ENCODE data around the gene OTOGL. TPM values are rescaled to one million over a fixed set of nuclear protein-coding genes. Genes with fewer than 3 reads are reported as not detected.

OTOGL gene
- total RNA-seq, 2 experiments from 2014 or later: not detected

DNA sequence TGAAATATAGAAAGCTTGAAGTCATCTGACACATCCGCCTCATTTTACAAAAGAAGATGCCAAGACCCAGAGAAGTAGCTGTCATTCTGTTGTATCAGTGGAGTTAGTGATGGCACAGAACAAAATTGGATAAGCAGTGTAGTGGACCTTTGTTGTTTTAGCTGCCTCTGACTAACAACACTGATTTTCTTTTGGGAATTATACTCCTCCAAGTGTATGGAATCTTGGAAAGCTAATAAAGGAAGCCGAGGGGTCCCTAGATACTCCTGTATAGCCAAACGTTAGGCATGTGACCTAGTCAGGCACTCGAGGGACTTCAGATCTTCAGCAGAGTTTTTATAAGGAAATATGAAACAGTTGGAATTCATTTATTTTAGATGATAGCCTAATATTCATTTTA, 94.5 kb downstream of the OTOGL start:
- Histone ChIP-seq H3K4me1 (ENCODE audit: insufficient read depth, low read length, poor library complexity, severe bottlenecking) (no peaks in the 10 kb centered on the region), H3K4me3 (ENCODE audit: low read depth, low read length, poor library complexity, severe bottlenecking) (no peak overlapping the region), H3K9me2 (ENCODE audit: insufficient read depth, low read length) (no peaks in the 10 kb centered on the region), H3K4me2 (ENCODE audit: low read length) (no peak overlapping the region), H3K27ac (ENCODE audit: low read depth, low read length, poor library complexity, severe bottlenecking) (no peak overlapping the region), H3K36me3 (ENCODE audit: insufficient read depth, low read length) (no peaks in the 10 kb centered on the region), H4K20me1 (ENCODE audit: insufficient read depth, low read length) (no peaks in the 10 kb centered on the region), H3K79me2 (ENCODE audit: insufficient read depth, low read depth, low read length) (no peaks in the 10 kb centered on the region), H3K9me3 (ENCODE audit: low read length) (no peaks in the 10 kb centered on the region), H2AFZ (ENCODE audit: low read length) (no peak overlapping the region)
- POLR2A ChIA-PET: no interaction called here
- DNase-seq (ENCODE audit: low spot score): no peak
- CTCF ChIA-PET (ENCODE audit: unreplicated experiment): no interaction called here
- intact Hi-C loops (cut with micrococcal nuclease; ENCODE audit: unreplicated experiment): no loop called here
- TF ChIP-seq, protein P1, sequence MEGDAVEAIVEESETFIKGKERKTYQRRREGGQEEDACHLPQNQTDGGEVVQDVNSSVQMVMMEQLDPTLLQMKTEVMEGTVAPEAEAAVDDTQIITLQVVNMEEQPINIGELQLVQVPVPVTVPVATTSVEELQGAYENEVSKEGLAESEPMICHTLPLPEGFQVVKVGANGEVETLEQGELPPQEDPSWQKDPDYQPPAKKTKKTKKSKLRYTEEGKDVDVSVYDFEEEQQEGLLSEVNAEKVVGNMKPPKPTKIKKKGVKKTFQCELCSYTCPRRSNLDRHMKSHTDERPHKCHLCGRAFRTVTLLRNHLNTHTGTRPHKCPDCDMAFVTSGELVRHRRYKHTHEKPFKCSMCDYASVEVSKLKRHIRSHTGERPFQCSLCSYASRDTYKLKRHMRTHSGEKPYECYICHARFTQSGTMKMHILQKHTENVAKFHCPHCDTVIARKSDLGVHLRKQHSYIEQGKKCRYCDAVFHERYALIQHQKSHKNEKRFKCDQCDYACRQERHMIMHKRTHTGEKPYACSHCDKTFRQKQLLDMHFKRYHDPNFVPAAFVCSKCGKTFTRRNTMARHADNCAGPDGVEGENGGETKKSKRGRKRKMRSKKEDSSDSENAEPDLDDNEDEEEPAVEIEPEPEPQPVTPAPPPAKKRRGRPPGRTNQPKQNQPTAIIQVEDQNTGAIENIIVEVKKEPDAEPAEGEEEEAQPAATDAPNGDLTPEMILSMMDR (conservative IDR thresholded peaks at IDR 0.05; ENCODE audit: low read length): no peak
- TF ChIP-seq EZH2phosphoT487 (IDR thresholded peaks at IDR 0.05; ENCODE audit: borderline replicate concordance, low read depth, low read length): no peak
- BruUV-seq (replicated peaks): no TSS peak

DNA sequence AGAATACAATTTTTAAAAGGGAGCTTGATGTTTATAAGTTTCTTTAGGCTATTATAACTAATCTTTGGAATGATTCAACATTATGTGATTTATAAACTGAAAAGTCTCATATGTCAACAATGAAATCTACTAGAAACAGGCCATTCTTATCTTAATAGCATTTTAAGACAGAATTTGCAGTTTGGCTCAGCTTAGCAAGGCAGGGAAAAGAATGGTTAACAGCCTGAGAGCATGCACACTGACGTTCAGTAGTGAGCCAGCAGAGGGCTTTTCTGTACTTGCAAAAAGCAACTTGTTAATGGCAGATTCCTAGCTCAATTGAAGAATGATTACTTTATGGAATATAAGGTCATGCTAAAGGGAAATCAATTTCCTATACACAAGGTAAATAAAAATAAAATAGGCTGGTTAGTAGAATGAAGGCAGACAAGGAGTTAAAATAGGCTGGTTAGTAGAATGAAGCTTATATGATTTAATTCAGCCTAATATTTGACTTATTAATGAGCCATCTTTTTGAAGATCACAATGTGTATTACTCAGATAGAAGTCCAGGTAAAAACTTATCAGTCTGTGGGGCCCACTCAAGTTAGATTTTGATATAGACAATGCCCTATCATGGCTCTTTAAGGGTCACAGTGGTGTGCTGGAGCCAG, 95.9 kb downstream of the OTOGL start:
- ChIA-PET POLR2A (no interaction called here), CTCF (ENCODE audit: unreplicated experiment) (no interaction called here)
- no peaks in the 10 kb centered on the region for H4K20me1 ChIP-seq (ENCODE audit: insufficient read depth, low read length)
- H3K27ac ChIP-seq (ENCODE audit: low read depth, low read length, poor library complexity, severe bottlenecking): no peak overlapping the region
- TF ChIP-seq, protein P1 (conservative IDR thresholded peaks at IDR 0.05; ENCODE audit: low read length): peak; percentile 57
- TF ChIP-seq EZH2phosphoT487 (IDR thresholded peaks at IDR 0.05; ENCODE audit: borderline replicate concordance, low read depth, low read length): no peak
- no peak overlapping the region for H3K4me2 ChIP-seq (ENCODE audit: low read length)
- no TSS peak for BruUV-seq (replicated peaks)
- no peaks in the 10 kb centered on the region for H3K79me2 ChIP-seq (ENCODE audit: insufficient read depth, low read depth, low read length)
- no peaks in the 10 kb centered on the region for H3K36me3 ChIP-seq (ENCODE audit: insufficient read depth, low read length)
- peak; percentile 14 for DNase-seq (ENCODE audit: low spot score)
- no peaks in the 10 kb centered on the region for H3K9me3 ChIP-seq (ENCODE audit: low read length)
- no peak overlapping the region for H2AFZ ChIP-seq (ENCODE audit: low read length)
- H3K4me1 ChIP-seq (ENCODE audit: insufficient read depth, low read length, poor library complexity, severe bottlenecking): no peaks in the 10 kb centered on the region
- no peak overlapping the region for H3K4me3 ChIP-seq (ENCODE audit: low read depth, low read length, poor library complexity, severe bottlenecking)
- no peaks in the 10 kb centered on the region for H3K9me2 ChIP-seq (ENCODE audit: insufficient read depth, low read length)
- intact Hi-C loops (cut with micrococcal nuclease; ENCODE audit: unreplicated experiment): no loop called here

DNA sequence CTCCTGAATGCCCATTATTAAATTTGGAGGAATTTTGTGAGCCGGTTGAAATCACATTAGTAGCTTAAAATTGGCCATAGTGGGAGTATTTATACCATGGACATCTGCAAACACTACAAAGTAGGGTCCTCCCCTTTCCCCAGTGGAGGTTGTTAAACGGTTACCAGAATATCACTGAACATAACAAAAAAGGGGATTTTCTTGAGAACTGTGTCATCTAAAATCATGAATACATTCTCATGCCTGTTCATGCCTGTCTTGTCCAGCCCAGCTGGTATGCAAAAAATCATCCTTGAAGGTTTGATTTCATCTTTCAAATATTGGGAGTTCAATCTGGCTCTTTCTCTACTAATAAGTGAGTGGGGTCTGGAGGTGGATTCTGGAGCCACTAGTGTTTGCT, 96.4 kb downstream of the OTOGL start:
- intact Hi-C loops (cut with micrococcal nuclease; ENCODE audit: unreplicated experiment): no loop called here

More for the DNA sequence above, 96.4 kb downstream of the OTOGL start:
- no TSS peak for BruUV-seq (replicated peaks)
- ChIA-PET POLR2A (no interaction called here), CTCF (ENCODE audit: unreplicated experiment) (no interaction called here)
- Histone ChIP-seq H3K4me3 (ENCODE audit: low read depth, low read length, poor library complexity, severe bottlenecking) (no peak overlapping the region), H3K36me3 (ENCODE audit: insufficient read depth, low read length) (no peaks in the 10 kb centered on the region), H3K9me3 (ENCODE audit: low read length) (no peaks in the 10 kb centered on the region), H3K4me2 (ENCODE audit: low read length) (no peak overlapping the region), H2AFZ (ENCODE audit: low read length) (no peak overlapping the region), H3K4me1 (ENCODE audit: insufficient read depth, low read length, poor library complexity, severe bottlenecking) (no peaks in the 10 kb centered on the region), H3K9me2 (ENCODE audit: insufficient read depth, low read length) (no peaks in the 10 kb centered on the region), H4K20me1 (ENCODE audit: insufficient read depth, low read length) (no peaks in the 10 kb centered on the region), H3K27ac (ENCODE audit: low read depth, low read length, poor library complexity, severe bottlenecking) (no peak overlapping the region), H3K79me2 (ENCODE audit: insufficient read depth, low read depth, low read length) (no peaks in the 10 kb centered on the region)
- TF ChIP-seq, protein P1 (conservative IDR thresholded peaks at IDR 0.05; ENCODE audit: low read length): no peak
- TF ChIP-seq EZH2phosphoT487 (IDR thresholded peaks at IDR 0.05; ENCODE audit: borderline replicate concordance, low read depth, low read length): no peak
- DNase-seq (ENCODE audit: low spot score): no peak
